Measurements from ENCODE around the gene ELAPOR2.

DNA sequence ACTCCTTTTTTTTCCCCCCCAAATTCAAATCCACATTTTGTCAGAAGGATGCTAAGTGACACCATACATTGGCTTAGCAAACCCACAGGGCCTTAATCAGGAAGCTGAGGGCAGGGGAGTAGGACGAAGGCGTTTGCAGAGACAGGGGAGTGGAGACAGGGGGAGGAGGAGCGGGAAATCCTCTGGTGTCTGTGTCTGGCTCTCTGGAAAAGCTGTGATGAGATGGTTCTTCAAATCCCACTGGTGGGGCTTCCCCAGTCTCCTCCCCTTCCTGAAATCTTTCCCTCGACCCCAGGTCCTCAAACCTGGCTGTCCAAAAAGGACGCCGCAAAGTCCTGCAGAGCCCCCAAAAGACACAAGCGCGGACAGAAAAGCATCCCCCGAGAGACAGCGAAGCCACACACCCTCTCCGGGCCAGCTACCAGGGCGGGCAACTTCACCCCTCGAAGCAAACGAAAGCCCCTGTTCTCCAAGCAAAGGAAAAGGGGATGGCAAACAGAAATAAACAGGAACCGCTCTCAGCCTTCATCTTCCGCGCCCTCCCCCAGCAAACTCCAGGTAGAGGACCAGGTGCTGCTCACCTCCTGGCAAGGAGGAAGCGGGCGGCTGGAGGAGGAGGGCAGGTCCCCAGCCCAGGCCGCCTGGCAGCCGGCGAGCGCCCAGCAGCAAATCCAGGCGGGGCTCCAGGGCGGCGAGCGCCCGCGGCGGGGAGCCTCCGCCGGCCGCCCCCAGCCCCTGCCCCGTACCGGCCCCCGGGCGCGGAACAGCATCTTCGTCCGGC, 520 bp downstream of the ELAPOR2 start:
- no peak for TF ChIP-seq POLR2A (IDR thresholded peaks at IDR 0.05)
- TF ChIP-seq, protein P1, sequence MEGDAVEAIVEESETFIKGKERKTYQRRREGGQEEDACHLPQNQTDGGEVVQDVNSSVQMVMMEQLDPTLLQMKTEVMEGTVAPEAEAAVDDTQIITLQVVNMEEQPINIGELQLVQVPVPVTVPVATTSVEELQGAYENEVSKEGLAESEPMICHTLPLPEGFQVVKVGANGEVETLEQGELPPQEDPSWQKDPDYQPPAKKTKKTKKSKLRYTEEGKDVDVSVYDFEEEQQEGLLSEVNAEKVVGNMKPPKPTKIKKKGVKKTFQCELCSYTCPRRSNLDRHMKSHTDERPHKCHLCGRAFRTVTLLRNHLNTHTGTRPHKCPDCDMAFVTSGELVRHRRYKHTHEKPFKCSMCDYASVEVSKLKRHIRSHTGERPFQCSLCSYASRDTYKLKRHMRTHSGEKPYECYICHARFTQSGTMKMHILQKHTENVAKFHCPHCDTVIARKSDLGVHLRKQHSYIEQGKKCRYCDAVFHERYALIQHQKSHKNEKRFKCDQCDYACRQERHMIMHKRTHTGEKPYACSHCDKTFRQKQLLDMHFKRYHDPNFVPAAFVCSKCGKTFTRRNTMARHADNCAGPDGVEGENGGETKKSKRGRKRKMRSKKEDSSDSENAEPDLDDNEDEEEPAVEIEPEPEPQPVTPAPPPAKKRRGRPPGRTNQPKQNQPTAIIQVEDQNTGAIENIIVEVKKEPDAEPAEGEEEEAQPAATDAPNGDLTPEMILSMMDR (IDR thresholded peaks at IDR 0.05), result no peak
- no peak for TF ChIP-seq POLR2AphosphoS5 (IDR thresholded peaks at IDR 0.05)
- no peak for TF ChIP-seq EP300 (IDR thresholded peaks at IDR 0.05)

Data from sigmoid colon (tissue), 4 donors.